ENCODE measurements around the gene KTN1. TPM values are rescaled to one million over a fixed set of nuclear protein-coding genes. Genes with fewer than 3 reads are reported as not detected.

The KTN1 gene
- total RNA-seq, 1 donor from 2014 or later: 193 TPM

GRCh38 chr14:55571125-55571889 lies 8.7 kb upstream of the KTN1 start:
- Mint-ChIP-seq H3K4me3 (ENCODE audit: unreplicated experiment) (no peak overlapping the region), H3K36me3 (ENCODE audit: low read depth, unreplicated experiment) (no peaks in the 10 kb centered on the region), H3K4me1 (ENCODE audit: low read depth, unreplicated experiment) (peaks cover 7% of the 10 kb centered on the region), H3K9me3 (ENCODE audit: unreplicated experiment) (no peaks in the 10 kb centered on the region), H3K27ac (ENCODE audit: unreplicated experiment) (no peak overlapping the region), H3K27me3 (ENCODE audit: low read depth, unreplicated experiment) (no peaks in the 10 kb centered on the region)
- Histone ChIP-seq H3K4me2 (ENCODE audit: low read length) (no peak overlapping the region), H3K79me2 (ENCODE audit: insufficient read depth, low read length) (no peaks in the 10 kb centered on the region), H4K20me1 (ENCODE audit: insufficient read depth, low read length) (no peaks in the 10 kb centered on the region), H3K27ac (ENCODE audit: low read depth, low read length) (no peak overlapping the region), H3K36me3 (ENCODE audit: insufficient read depth, low read length) (no peaks in the 10 kb centered on the region), H3K4me1 (ENCODE audit: insufficient read depth, low read length) (no peaks in the 10 kb centered on the region), H2AFZ (ENCODE audit: low read depth, low read length) (no peak overlapping the region), H3K9me3 (ENCODE audit: insufficient read depth, low read depth, low read length) (no peaks in the 10 kb centered on the region), H3K9ac (ENCODE audit: low read length) (no peak overlapping the region), H3K4me3 (ENCODE audit: insufficient read depth, low read depth, low read length) (no peak overlapping the region), H3K27me3 (ENCODE audit: insufficient read depth, low read length) (no peaks in the 10 kb centered on the region)
- FAIRE-seq (no peak), DNase-seq (ENCODE audit: low read depth) (no peak)
- TF ChIP-seq CTCF (IDR thresholded peaks at IDR 0.05; ENCODE audit: insufficient read depth, low read depth, low read length): no peak
- TF ChIP-seq EZH2 (IDR thresholded peaks at IDR 0.05; ENCODE audit: insufficient read depth, low read length): no peak

- no peak overlapping the region for H3K27ac ChIP-seq (ENCODE audit: low read depth, low read length)
- no peaks in the 10 kb centered on the region for H3K36me3 Mint-ChIP-seq (ENCODE audit: low read depth, unreplicated experiment)
- H3K4me2 ChIP-seq (ENCODE audit: low read length): no peak overlapping the region
- H3K79me2 ChIP-seq (ENCODE audit: insufficient read depth, low read length): no peaks in the 10 kb centered on the region
- H3K4me3 Mint-ChIP-seq (ENCODE audit: unreplicated experiment): no peak overlapping the region
- no peak overlapping the region for H3K27ac Mint-ChIP-seq (ENCODE audit: unreplicated experiment)
- no peaks in the 10 kb centered on the region for H3K27me3 ChIP-seq (ENCODE audit: insufficient read depth, low read length)
- H3K36me3 ChIP-seq (ENCODE audit: insufficient read depth, low read length): no peaks in the 10 kb centered on the region
- H3K9me3 Mint-ChIP-seq (ENCODE audit: unreplicated experiment): no peaks in the 10 kb centered on the region
- no peaks in the 10 kb centered on the region for H3K9me3 ChIP-seq (ENCODE audit: insufficient read depth, low read depth, low read length)
- no peaks in the 10 kb centered on the region for H4K20me1 ChIP-seq (ENCODE audit: insufficient read depth, low read length)
- no peak overlapping the region for H3K9ac ChIP-seq (ENCODE audit: low read length)
- TF ChIP-seq CTCF (IDR thresholded peaks at IDR 0.05; ENCODE audit: insufficient read depth, low read depth, low read length): no peak
- TF ChIP-seq EZH2 (IDR thresholded peaks at IDR 0.05; ENCODE audit: insufficient read depth, low read length): no peak
- H2AFZ ChIP-seq (ENCODE audit: low read depth, low read length): no peak overlapping the region
- H3K4me1 ChIP-seq (ENCODE audit: insufficient read depth, low read length): no peaks in the 10 kb centered on the region
- DNase-seq (ENCODE audit: low read depth): no peak
- H3K27me3 Mint-ChIP-seq (ENCODE audit: low read depth, unreplicated experiment): no peaks in the 10 kb centered on the region
- peaks cover 7% of the 10 kb centered on the region for H3K4me1 Mint-ChIP-seq (ENCODE audit: low read depth, unreplicated experiment)
- FAIRE-seq: no peak
- H3K4me3 ChIP-seq (ENCODE audit: insufficient read depth, low read depth, low read length): no peak overlapping the region
Observed at GRCh38 chr14:55572578-55572977, 7.4 kb upstream of the KTN1 start.

- no peak for FAIRE-seq
Observed at GRCh38 chr14:55574988-55575387, 5.0 kb upstream of the KTN1 start.

More at GRCh38 chr14:55574988-55575387, 5.0 kb upstream of the KTN1 start:
- Mint-ChIP-seq H3K36me3 (ENCODE audit: low read depth, unreplicated experiment) (no peaks in the 10 kb centered on the region), H3K27me3 (ENCODE audit: low read depth, unreplicated experiment) (no peaks in the 10 kb centered on the region), H3K4me1 (ENCODE audit: low read depth, unreplicated experiment) (peaks cover 5% of the 10 kb centered on the region), H3K4me3 (ENCODE audit: unreplicated experiment) (no peak overlapping the region), H3K27ac (ENCODE audit: unreplicated experiment) (no peak overlapping the region), H3K9me3 (ENCODE audit: unreplicated experiment) (no peaks in the 10 kb centered on the region)
- DNase-seq (ENCODE audit: low read depth): no peak
- Histone ChIP-seq H3K4me2 (ENCODE audit: low read length) (no peak overlapping the region), H4K20me1 (ENCODE audit: insufficient read depth, low read length) (no peaks in the 10 kb centered on the region), H3K4me1 (ENCODE audit: insufficient read depth, low read length) (peaks cover 5% of the 10 kb centered on the region), H3K27me3 (ENCODE audit: insufficient read depth, low read length) (no peaks in the 10 kb centered on the region), H3K9me3 (ENCODE audit: insufficient read depth, low read depth, low read length) (no peaks in the 10 kb centered on the region), H3K79me2 (ENCODE audit: insufficient read depth, low read length) (peaks cover 6% of the 10 kb centered on the region), H3K4me3 (ENCODE audit: insufficient read depth, low read depth, low read length) (no peak overlapping the region), H3K36me3 (ENCODE audit: insufficient read depth, low read length) (no peaks in the 10 kb centered on the region), H3K9ac (ENCODE audit: low read length) (no peak overlapping the region), H2AFZ (ENCODE audit: low read depth, low read length) (no peak overlapping the region), H3K27ac (ENCODE audit: low read depth, low read length) (no peak overlapping the region)
- TF ChIP-seq CTCF (IDR thresholded peaks at IDR 0.05; ENCODE audit: insufficient read depth, low read depth, low read length) (no peak), EZH2 (IDR thresholded peaks at IDR 0.05; ENCODE audit: insufficient read depth, low read length) (no peak)
